ENCODE results near the gene LDHB. TPM values are rescaled to one million over a fixed set of nuclear protein-coding genes. Genes with fewer than 3 reads are reported as not detected.
"Not testable (repeated sequence)": the region's sequence is repeated elsewhere in the genome, so short reads cannot be mapped to it uniquely, and the experiment has no call there.

Gene LDHB
- total RNA-seq, 4 donors from 2014 or later = 299 to 433 (median 374) TPM

DNA sequence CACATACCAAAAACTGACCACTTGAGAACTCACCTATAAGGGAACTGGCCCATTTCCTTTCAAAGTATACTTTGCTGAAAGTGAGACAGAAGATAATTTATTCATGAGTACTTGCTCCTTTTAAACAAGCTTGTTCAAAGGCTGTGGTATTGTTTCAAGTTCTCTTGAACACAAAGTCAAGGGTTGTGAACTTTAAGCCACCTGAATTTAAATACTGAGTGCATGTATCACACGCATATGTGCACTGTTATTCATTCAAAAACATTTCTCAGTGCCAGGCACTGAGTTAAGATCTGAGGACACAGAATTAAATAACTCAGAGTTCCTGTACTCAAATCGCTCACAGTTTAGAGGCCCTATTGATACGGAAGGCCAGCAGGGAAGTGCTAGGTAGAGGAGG lies 19.1 kb upstream of the LDHB start:
- H3K27me3 ChIP-seq = peaks cover 0 to 7% (median 0%) of the 10 kb centered on the region in 4 donors
- H3K4me3 ChIP-seq = no peak overlapping the region
- no peak for DNase-seq (ENCODE audit: extremely low spot score)
- TF ChIP-seq EP300 (IDR thresholded peaks at IDR 0.05) (no peak), POLR2AphosphoS5 (IDR thresholded peaks at IDR 0.05) (no peak), POLR2A (IDR thresholded peaks at IDR 0.05; ENCODE audit: low read depth) (no peak)
- TF ChIP-seq, protein P1, sequence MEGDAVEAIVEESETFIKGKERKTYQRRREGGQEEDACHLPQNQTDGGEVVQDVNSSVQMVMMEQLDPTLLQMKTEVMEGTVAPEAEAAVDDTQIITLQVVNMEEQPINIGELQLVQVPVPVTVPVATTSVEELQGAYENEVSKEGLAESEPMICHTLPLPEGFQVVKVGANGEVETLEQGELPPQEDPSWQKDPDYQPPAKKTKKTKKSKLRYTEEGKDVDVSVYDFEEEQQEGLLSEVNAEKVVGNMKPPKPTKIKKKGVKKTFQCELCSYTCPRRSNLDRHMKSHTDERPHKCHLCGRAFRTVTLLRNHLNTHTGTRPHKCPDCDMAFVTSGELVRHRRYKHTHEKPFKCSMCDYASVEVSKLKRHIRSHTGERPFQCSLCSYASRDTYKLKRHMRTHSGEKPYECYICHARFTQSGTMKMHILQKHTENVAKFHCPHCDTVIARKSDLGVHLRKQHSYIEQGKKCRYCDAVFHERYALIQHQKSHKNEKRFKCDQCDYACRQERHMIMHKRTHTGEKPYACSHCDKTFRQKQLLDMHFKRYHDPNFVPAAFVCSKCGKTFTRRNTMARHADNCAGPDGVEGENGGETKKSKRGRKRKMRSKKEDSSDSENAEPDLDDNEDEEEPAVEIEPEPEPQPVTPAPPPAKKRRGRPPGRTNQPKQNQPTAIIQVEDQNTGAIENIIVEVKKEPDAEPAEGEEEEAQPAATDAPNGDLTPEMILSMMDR (IDR thresholded peaks at IDR 0.05) = no peak
- intact Hi-C loops (cut with DNase I) = no loop called here
- 97% methylated on average over 3 of the region's 3 CpGs for WGBS
- no peaks in the 10 kb centered on the region for H3K36me3 ChIP-seq
- peaks cover 0 to 3% (median 0%) of the 10 kb centered on the region in 4 donors for H3K4me1 ChIP-seq
- H3K27ac ChIP-seq (replicated peaks in 1 of 4) = no peak overlapping the region
- H3K9me3 ChIP-seq = no peaks in the 10 kb centered on the region

DNA sequence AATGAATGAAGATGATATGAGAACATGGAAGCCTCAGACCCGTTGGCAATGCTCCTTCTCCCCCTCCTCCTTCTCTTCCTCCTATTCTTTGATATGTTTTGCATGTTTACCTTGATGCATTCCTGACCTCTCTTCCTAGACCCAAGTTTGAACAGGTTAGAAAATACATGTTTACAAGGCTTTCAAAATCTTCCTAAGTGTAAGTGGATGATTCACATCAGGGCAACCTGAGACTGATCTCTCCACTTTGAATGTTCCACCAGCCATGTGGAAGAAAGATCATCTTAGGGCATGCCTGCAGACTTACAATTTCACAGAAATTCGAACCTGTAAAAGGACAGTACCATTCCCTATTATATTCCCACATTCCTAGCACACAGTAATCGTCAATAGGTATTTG lies 18.0 kb upstream of the LDHB start:
- H3K36me3 ChIP-seq = no peaks in the 10 kb centered on the region
- 67% methylated on average over 3 of the region's 3 CpGs for WGBS
- intact Hi-C loops (cut with DNase I) = no loop called here
- TF ChIP-seq, protein P1 (IDR thresholded peaks at IDR 0.05) = no peak
- TF ChIP-seq EP300 (IDR thresholded peaks at IDR 0.05) = no peak
- TF ChIP-seq POLR2AphosphoS5 (IDR thresholded peaks at IDR 0.05) = no peak
- TF ChIP-seq POLR2A (IDR thresholded peaks at IDR 0.05; ENCODE audit: low read depth) = no peak
- DNase-seq (ENCODE audit: extremely low spot score) = no peak
- peaks cover 0 to 3% (median 0%) of the 10 kb centered on the region in 4 donors for H3K4me1 ChIP-seq
- no peak overlapping the region for H3K4me3 ChIP-seq
- H3K9me3 ChIP-seq = no peaks in the 10 kb centered on the region
- peaks cover 0 to 7% (median 0%) of the 10 kb centered on the region in 4 donors for H3K27me3 ChIP-seq
- H3K27ac ChIP-seq (replicated peaks in 1 of 4) = no peak overlapping the region

DNA sequence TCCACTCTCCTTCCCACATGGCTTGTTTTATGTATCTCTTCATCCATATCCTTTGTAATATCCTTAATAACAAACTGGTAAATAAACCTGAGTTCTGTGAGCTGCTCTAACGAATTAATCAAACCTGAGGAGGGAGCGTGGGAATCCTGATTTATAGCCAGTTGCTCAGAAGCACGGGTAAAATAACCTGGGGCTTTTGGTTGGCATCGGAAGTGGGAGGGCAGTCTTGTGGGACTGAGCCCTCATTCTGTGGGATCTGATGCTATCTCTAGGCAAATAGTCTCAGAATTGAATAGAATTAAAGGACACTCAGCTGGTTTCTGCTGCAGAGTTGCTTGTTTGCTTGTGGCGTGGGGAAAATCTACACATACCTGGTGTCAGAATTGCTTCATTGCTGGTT lies 17.5 kb upstream of the LDHB start:
- no peaks in the 10 kb centered on the region for H3K9me3 ChIP-seq
- H3K4me3 ChIP-seq = no peak overlapping the region
- no peak overlapping the region for H3K27ac ChIP-seq (replicated peaks in 1 of 4)
- peaks cover 0 to 7% (median 0%) of the 10 kb centered on the region in 4 donors for H3K27me3 ChIP-seq
- DNase-seq (ENCODE audit: extremely low spot score) = no peak
- no peak for TF ChIP-seq POLR2AphosphoS5 (IDR thresholded peaks at IDR 0.05)
- TF ChIP-seq EP300 (IDR thresholded peaks at IDR 0.05) = no peak
- no peak for TF ChIP-seq POLR2A (IDR thresholded peaks at IDR 0.05; ENCODE audit: low read depth)
- TF ChIP-seq, protein P1 (IDR thresholded peaks at IDR 0.05) = no peak
- intact Hi-C loops (cut with DNase I) = no loop called here
- 92% methylated on average over 5 of the region's 5 CpGs for WGBS
- no peaks in the 10 kb centered on the region for H3K4me1 ChIP-seq
- H3K36me3 ChIP-seq = no peaks in the 10 kb centered on the region

DNA sequence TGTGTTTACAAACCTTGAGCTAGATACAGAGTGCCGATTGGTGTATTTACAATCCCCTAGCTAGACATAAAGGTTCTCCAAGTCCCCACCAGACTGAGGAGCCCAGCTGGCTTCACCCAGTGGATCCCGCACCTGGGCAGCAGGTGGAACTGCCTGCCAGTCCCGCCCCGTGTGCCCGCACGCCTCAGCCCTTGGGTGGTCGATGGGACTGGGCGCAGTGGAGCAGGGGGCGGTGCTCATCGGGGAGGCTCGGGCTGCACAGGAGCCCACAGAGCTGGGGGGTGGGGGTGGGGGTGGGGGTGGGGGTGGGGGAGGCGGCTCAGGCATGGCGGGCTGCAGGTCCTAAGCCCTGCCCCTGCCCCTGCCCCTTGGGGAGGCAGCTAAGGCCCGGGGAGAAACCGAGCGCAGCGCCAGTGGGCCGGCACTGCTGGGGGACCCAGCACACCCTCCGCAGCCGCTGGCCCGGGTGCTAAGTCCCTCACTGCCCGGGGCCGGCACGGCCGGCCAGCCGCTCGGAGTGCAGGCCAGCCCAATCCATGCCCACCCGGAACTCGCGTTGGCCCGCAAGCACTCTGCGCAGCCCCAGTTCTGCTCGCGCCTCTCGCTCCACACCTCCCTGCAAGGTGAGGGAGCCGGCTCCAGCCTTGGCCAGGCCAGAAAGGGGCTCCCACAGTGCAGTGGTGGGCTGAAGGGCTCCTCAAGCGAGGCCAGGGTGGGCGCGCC lies 16.3 kb upstream of the LDHB start:
- H3K9me3 ChIP-seq; DNase-seq (ENCODE audit: extremely low spot score); H3K27me3 ChIP-seq; H3K4me3 ChIP-seq; intact Hi-C loops (cut with DNase I); H3K27ac ChIP-seq (replicated peaks in 1 of 4); H3K4me1 ChIP-seq; H3K36me3 ChIP-seq: not testable (repeated sequence)
- 96% methylated on average over 27 of the region's 39 CpGs for whole genome bisulfite sequencing

DNA sequence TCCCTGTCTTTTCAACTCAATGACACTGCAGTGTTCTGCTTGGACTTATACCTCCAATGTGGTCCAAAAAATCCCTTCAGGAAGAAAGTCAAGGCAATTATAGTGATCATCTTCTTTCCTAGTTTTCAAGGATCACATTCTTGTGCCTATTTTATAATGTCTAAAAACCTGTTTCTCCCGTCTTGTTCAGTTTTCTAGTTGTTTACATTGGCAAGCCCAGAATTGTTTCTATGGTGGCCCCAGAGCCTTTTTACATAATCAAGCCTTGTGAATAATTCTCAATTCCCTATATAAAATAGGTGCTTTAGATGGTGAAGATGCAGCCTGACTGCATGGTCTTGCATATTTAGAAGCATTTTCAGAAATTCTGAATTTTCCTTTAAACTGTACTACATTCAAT lies 14.5 kb upstream of the LDHB start:
- intact Hi-C loops (cut with DNase I) = no loop called here
- Histone ChIP-seq H3K4me3 (no peak overlapping the region), H3K27me3 (peaks cover 0 to 7% (median 0%) of the 10 kb centered on the region in 4 donors), H3K27ac (replicated peaks in 1 of 4) (no peak overlapping the region), H3K4me1 (no peaks in the 10 kb centered on the region), H3K36me3 (no peaks in the 10 kb centered on the region), H3K9me3 (no peaks in the 10 kb centered on the region)
- no peak for DNase-seq (ENCODE audit: extremely low spot score)
- TF ChIP-seq POLR2AphosphoS5 (IDR thresholded peaks at IDR 0.05) (no peak), EP300 (IDR thresholded peaks at IDR 0.05) (no peak)
- WGBS = 40% methylated on average over 1 of the region's 1 CpG

DNA sequence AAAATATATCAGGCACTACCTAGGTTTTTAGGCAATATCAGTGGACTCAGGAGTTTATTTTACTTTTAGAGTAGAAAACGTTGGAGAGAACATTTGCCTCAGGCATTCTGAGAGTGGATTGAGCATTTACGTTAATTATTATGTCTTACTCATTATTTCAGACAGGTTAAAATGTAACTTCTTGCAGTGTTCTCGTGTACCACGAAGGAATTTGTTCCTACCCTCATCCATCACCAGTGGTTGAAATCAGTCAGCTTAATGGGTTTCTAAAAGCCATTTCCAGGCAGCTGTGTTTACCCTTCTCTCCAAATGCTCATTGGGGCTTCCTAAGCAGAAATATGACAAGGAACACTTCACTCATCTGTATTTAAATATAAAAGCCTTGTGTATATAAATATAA lies 9.1 kb upstream of the LDHB start:
- DNase-seq (ENCODE audit: extremely low spot score) = no peak
- no peaks in the 10 kb centered on the region for H3K4me1 ChIP-seq
- TF ChIP-seq EP300 (IDR thresholded peaks at IDR 0.05) (no peak), POLR2A (IDR thresholded peaks at IDR 0.05; ENCODE audit: low read depth) (no peak), POLR2AphosphoS5 (IDR thresholded peaks at IDR 0.05) (no peak)
- TF ChIP-seq, protein P1 (IDR thresholded peaks at IDR 0.05) = no peak
- H3K27me3 ChIP-seq = no peaks in the 10 kb centered on the region
- H3K4me3 ChIP-seq = no peak overlapping the region
- intact Hi-C loops (cut with DNase I) = no loop called here
- WGBS = 24% methylated on average over 4 of the region's 4 CpGs
- no peak overlapping the region for H3K27ac ChIP-seq (replicated peaks in 1 of 4)
- no peaks in the 10 kb centered on the region for H3K36me3 ChIP-seq
- no peaks in the 10 kb centered on the region for H3K9me3 ChIP-seq

Data from esophagus muscularis mucosa (tissue), 4 donors.